Activated naive CD8-positive, alpha-beta T cell treated with anti-CD3 and anti-CD28 coated beads for 36 hours (primary cell): ENCODE measurements around the gene STK32C. TPM values are rescaled to one million over a fixed set of nuclear protein-coding genes. Genes with fewer than 3 reads are reported as not detected.
"Not testable (repeated sequence)": the region's sequence is repeated elsewhere in the genome, so short reads cannot be mapped to it uniquely, and the experiment has no call there.

Source experiments
- DNase-seq: peaks from one replicate; pipeline ENCODE4 v3.0.0; 2021
- H3K27ac Mint-ChIP-seq: one replicate; pipeline ENCODE4 v1.8.0; 2022; ENCODE audit warnings: mild to moderate bottlenecking, moderate library complexity, mixed read lengths
- H3K27me3 Mint-ChIP-seq: one replicate; pipeline ENCODE4 v1.8.0; 2022; ENCODE audit warnings: mild to moderate bottlenecking, mixed read lengths
- H3K36me3 Mint-ChIP-seq: one replicate; pipeline ENCODE4 v1.8.0; 2021; ENCODE audit warnings: mild to moderate bottlenecking, mixed read lengths
- H3K4me1 Mint-ChIP-seq: one replicate; pipeline ENCODE4 v1.8.0; 2021; ENCODE audit warnings: mixed read lengths
- H3K4me3 Mint-ChIP-seq: one replicate; pipeline ENCODE4 v1.8.0; 2022; ENCODE audit warnings: mild to moderate bottlenecking, moderate library complexity, mixed read lengths
- H3K9me3 Mint-ChIP-seq: one replicate; pipeline ENCODE4 v1.8.0; 2022; ENCODE audit warnings: mixed read lengths
- total RNA-seq, 2 experiments: library from RNA; stranded (reverse); gene quantifications; one replicate each; pipeline ENCODE4 v1.2.3, GENCODE V29; 2021

The STK32C gene
- total RNA-seq, 2 experiments from 2014 or later, result 15.3 to 16.2 TPM

GRCh38 chr10:132162021-132162531 lies 145.7 kb downstream of the STK32C start:
- peak overlapping the region; percentile 92 for H3K27ac Mint-ChIP-seq

GRCh38 chr10:132160834-132161622 lies 146.7 kb downstream of the STK32C start:
- H3K27ac Mint-ChIP-seq, result peak overlapping the region; percentile 78
- not testable (repeated sequence) for H3K9me3 Mint-ChIP-seq, H3K27me3 Mint-ChIP-seq, DNase-seq, H3K4me3 Mint-ChIP-seq, H3K36me3 Mint-ChIP-seq
- peaks cover 25% of the 10 kb centered on the region for H3K4me1 Mint-ChIP-seq

More at GRCh38 chr10:132162021-132162531, 145.7 kb downstream of the STK32C start:
- Mint-ChIP-seq H3K36me3 (peaks cover 3% of the 10 kb centered on the region), H3K4me1 (peaks cover 25% of the 10 kb centered on the region), H3K4me3 (peak overlapping the region; percentile 8), H3K9me3 (peaks cover 2% of the 10 kb centered on the region), H3K27me3 (no peaks in the 10 kb centered on the region)
- peak; percentile 49 for DNase-seq

DNA sequence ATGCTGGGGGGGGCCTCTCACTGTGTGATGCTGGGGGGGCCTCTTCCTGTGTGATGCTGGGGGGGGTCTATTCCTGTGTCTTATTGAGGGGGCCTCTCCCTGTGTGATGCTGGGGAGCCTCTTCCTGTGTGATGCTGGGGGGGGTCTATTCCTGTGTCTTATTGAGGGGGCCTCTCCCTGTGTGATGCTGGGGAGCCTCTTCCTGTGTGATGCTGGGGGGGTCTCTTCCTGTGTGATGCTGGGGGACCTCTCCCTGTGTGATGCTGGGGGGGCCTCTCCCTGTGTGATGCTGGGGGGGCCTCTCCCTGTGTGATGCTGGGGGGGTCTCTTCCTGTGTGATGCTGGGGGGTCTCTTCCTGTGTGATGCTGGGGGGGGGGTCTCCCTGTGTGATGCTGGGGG lies 147.5 kb downstream of the STK32C start:
- H3K27ac Mint-ChIP-seq, H3K36me3 Mint-ChIP-seq, H3K4me3 Mint-ChIP-seq, DNase-seq, H3K27me3 Mint-ChIP-seq, H3K9me3 Mint-ChIP-seq: not testable (repeated sequence)
- peaks cover 25% of the 10 kb centered on the region for H3K4me1 Mint-ChIP-seq

DNA sequence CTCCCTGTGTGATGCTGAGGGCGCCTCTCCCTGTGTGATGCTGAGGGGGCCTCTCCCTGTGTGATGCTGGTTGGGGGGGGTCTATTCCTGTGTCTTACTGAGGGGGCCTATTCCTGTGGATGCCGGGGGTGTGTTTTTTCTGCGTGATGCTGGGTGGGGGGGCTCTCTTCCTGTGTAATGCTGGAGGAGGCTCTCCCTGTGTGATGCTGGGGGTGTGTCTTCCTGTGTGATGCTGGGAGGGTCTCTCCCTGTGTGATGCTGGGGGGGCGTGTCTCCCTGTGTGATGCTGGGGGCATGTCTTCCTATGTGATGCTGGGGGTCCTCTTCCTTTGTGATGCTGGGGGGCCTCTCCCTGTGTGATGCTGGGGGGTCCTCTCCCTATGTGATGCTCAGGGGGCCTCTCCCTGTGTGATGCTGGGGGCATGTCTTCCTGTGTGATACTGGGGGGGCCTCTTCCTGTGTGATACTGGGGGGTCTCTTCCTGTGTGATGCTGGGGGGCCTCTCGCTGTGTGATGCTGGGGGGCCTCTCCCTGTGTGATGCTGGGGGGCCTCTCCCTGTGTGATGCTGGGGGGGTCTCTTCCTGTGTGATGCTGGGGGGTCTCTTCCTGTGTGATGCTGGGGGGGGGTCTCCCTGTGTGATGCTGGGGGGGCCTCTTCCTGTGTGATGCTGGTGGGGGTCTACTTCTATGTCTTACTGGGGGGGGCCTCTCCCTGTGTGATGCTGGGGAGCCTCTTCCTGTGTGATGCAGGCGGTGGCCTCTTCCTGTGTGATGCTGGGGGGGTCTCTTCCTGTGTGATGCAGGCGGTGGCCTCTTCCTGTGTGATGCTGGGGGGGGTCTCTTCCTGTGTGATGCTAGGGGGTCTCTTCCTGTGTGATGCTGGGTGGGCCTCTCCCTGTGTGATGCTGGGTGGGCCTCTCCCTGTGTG lies 148.2 kb downstream of the STK32C start:
- H3K4me1 Mint-ChIP-seq, result peaks cover 25% of the 10 kb centered on the region
- not testable (repeated sequence) for H3K9me3 Mint-ChIP-seq, H3K4me3 Mint-ChIP-seq

GRCh38 chr10:132158823-132159222 lies 148.9 kb downstream of the STK32C start:
- no peak overlapping the region for H3K4me3 Mint-ChIP-seq
- peaks cover 2% of the 10 kb centered on the region for H3K9me3 Mint-ChIP-seq
- peaks cover 3% of the 10 kb centered on the region for H3K36me3 Mint-ChIP-seq
- H3K27ac Mint-ChIP-seq, result peak overlapping the region; percentile 80
- H3K4me1 Mint-ChIP-seq, result peaks cover 25% of the 10 kb centered on the region
- DNase-seq, result no peak
- no peaks in the 10 kb centered on the region for H3K27me3 Mint-ChIP-seq

More for the DNA sequence above, 148.2 kb downstream of the STK32C start:
- DNase-seq, H3K36me3 Mint-ChIP-seq, H3K27me3 Mint-ChIP-seq: not testable (repeated sequence)
- H3K27ac Mint-ChIP-seq, result peak overlapping the region; percentile 80

DNA sequence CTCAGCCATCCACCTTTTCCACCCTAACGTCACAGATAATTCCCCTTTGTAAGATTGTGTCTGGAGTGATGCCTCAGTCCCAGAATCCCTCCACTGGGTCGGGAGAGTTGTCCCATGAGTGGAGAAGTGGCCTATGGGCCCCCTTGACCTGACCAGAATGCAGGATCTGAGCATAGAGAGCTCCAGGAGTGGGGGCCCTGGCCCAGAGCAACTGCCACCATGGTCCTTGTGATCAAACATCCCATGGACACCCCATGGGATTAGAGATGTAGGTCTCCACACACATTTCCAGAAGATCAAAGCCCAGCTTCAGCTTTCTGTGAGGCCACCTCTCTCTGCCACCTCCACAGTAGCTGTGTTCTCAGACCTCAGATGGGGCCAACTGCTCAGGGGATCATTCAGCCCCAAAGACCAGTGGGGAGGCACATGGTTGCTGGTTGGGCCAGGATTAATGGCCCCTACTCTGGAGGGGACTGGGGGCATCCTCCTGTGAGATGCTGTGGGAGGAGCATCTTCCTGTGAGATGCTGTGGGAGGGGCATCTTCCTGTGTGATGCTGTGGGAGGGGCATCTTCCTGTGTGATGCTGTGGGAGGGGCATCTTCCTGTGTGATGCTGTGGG lies 149.5 kb downstream of the STK32C start:
- H3K27me3 Mint-ChIP-seq, result no peaks in the 10 kb centered on the region
- DNase-seq, result no peak
- no peak overlapping the region for H3K4me3 Mint-ChIP-seq
- peaks cover 22% of the 10 kb centered on the region for H3K4me1 Mint-ChIP-seq
- H3K27ac Mint-ChIP-seq, result peak overlapping the region; percentile 60
- peaks cover 3% of the 10 kb centered on the region for H3K36me3 Mint-ChIP-seq
- H3K9me3 Mint-ChIP-seq, result peaks cover 2% of the 10 kb centered on the region

Other genes with a start within 250 kb of the STK32C start
- gene JAKMIP3, start 242.0 kb downstream of the STK32C start, total RNA-seq, result under 1 TPM; 0.21 to 0.28 TPM
- gene DPYSL4, start 121.0 kb downstream of the STK32C start, total RNA-seq, result 10 to 100 TPM; 19.9 to 22.2 TPM
- gene LRRC27, start 24.2 kb upstream of the STK32C start, total RNA-seq, result 1 to 10 TPM; 3.5 to 3.8 TPM
- gene PWWP2B, start 89.2 kb upstream of the STK32C start, total RNA-seq, result 1 to 10 TPM; 2.9 to 3.1 TPM
- gene INPP5A, start 229.8 kb upstream of the STK32C start, total RNA-seq, result 1 to 10 TPM; 6.1 to 7.4 TPM